Measurements from ENCODE around the gene TUBB3. TPM values are rescaled to one million over a fixed set of nuclear protein-coding genes. Genes with fewer than 3 reads are reported as not detected.

TUBB3 gene
- total RNA-seq, 1 experiment from 2014 or later: 173 TPM

DNA sequence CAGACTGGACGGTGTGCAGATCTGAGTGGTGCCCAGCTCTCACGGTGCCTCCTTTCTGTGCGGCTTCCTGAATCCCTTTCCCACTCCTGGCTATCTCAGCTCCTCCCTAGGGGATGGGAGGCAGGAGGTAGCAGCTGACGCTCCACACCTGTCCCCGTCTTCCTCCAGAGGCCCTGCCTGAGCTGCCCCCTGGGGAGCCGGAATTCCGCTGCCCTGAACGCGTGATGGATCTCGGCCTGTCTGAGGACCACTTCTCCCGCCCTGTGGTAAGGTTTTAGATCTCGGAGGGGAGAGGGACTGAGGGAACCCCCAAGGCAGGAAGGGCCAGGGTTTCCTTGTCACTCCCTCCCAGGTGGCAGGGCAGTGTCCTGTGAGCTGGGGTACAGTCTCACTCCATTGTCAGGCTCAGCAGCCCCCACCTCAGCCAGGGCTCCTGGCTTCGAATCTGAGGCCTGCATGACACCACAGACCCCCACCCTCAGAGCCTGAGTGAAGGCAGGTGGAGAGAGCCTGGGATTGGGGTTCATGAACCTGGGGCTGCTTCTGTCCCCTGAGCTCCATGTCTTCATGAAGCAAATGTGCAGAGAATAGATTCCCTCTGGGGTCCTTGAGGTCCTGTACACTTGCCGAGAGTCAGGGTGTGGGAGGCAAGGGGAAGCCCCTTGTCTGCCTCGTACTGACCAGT is 32.0 kb downstream of the TUBB3 start:
- H3K4me2 ChIP-seq (ENCODE audit: low read length): no peak overlapping the region
- H2AFZ ChIP-seq (ENCODE audit: low read depth, low read length, poor library complexity, severe bottlenecking): no peak overlapping the region
- peaks cover 37% of the 10 kb centered on the region for H3K79me2 ChIP-seq (ENCODE audit: insufficient read depth, low read length)
- no peaks in the 10 kb centered on the region for H3K27me3 ChIP-seq (ENCODE audit: insufficient read depth, low read length)
- POLR2A ChIA-PET: no interaction called here
- H3K36me3 ChIP-seq (ENCODE audit: control insufficient read depth in 1 of 2, insufficient read depth in 2 of 2, low read length in 2 of 2): peaks cover 14 to 33% of the 10 kb centered on the region in 2 experiments; a peak in 3 of 4 replicates
- TF ChIP-seq EGR1 (IDR thresholded peaks at IDR 0.05; ENCODE audit: low read depth) (no peak), SRF (IDR thresholded peaks at IDR 0.05; ENCODE audit: low read depth) (no peak), ZFX (IDR thresholded peaks at IDR 0.05) (no peak), SP1 (IDR thresholded peaks at IDR 0.05; ENCODE audit: low read depth) (no peak), YY1 (IDR thresholded peaks at IDR 0.05; ENCODE audit: extremely low read depth, insufficient replicate concordance, low read depth, low read length) (no peak), SIN3A (IDR thresholded peaks at IDR 0.05; ENCODE audit: low read depth) (no peak), ELF1 (IDR thresholded peaks at IDR 0.05; ENCODE audit: borderline replicate concordance, low read depth) (no peak), JUND (IDR thresholded peaks at IDR 0.05) (no peak), REST (IDR thresholded peaks at IDR 0.05; ENCODE audit: low read depth) (no peak)
- TF ChIP-seq, protein P1, sequence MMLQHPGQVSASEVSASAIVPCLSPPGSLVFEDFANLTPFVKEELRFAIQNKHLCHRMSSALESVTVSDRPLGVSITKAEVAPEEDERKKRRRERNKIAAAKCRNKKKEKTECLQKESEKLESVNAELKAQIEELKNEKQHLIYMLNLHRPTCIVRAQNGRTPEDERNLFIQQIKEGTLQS (IDR thresholded peaks at IDR 0.05): no peak
- TF ChIP-seq, protein P2, sequence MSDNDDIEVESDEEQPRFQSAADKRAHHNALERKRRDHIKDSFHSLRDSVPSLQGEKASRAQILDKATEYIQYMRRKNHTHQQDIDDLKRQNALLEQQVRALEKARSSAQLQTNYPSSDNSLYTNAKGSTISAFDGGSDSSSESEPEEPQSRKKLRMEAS (IDR thresholded peaks at IDR 0.05): no peak
- TF ChIP-seq, protein P3, sequence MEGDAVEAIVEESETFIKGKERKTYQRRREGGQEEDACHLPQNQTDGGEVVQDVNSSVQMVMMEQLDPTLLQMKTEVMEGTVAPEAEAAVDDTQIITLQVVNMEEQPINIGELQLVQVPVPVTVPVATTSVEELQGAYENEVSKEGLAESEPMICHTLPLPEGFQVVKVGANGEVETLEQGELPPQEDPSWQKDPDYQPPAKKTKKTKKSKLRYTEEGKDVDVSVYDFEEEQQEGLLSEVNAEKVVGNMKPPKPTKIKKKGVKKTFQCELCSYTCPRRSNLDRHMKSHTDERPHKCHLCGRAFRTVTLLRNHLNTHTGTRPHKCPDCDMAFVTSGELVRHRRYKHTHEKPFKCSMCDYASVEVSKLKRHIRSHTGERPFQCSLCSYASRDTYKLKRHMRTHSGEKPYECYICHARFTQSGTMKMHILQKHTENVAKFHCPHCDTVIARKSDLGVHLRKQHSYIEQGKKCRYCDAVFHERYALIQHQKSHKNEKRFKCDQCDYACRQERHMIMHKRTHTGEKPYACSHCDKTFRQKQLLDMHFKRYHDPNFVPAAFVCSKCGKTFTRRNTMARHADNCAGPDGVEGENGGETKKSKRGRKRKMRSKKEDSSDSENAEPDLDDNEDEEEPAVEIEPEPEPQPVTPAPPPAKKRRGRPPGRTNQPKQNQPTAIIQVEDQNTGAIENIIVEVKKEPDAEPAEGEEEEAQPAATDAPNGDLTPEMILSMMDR (IDR thresholded peaks at IDR 0.05 in 2 of 3, conservative IDR thresholded peaks at IDR 0.05 in 1 of 3; ENCODE audit: borderline replicate concordance in 1 of 3, insufficient read depth in 1 of 3, low read depth in 2 of 3, low read length in 2 of 3): no peak
- intact Hi-C loops (cut with micrococcal nuclease): no loop called here
- no peaks in the 10 kb centered on the region for H3K9me2 ChIP-seq (ENCODE audit: insufficient read depth)
- H3K27ac ChIP-seq (ENCODE audit: low read depth, low read length): no peak overlapping the region
- BruUV-seq (replicated peaks): no TSS peak
- no peak overlapping the region for H3K4me3 ChIP-seq (replicated peaks in 1 of 2; ENCODE audit: low read depth in 1 of 2, low read length in 2 of 2)
- no peaks in the 10 kb centered on the region; a peak in 1 of 4 replicates for H3K4me1 ChIP-seq (ENCODE audit: control insufficient read depth in 1 of 2, insufficient read depth in 2 of 2, low read length in 2 of 2)
- CTCF ChIA-PET: no interaction called here
- H3K9ac ChIP-seq (ENCODE audit: low read length): no peak overlapping the region
- RAD21 ChIA-PET (ENCODE audit: low non-redundant PET in 1 of 2, low total read pairs in 2 of 2, uncharacterized antibody in 2 of 2, unreplicated experiment in 2 of 2): no interaction called here
- H3K9me3 ChIP-seq (ENCODE audit: control insufficient read depth in 1 of 2, insufficient read depth in 1 of 2, low read depth in 1 of 2, low read length in 2 of 2): no peaks in the 10 kb centered on the region
- H4K20me1 ChIP-seq (ENCODE audit: insufficient read depth): no peaks in the 10 kb centered on the region
- no peak for DNase-seq (ENCODE audit: low read depth, low spot score)
- no peak for ATAC-seq

Measured in HCT116 (cell line).